Activated CD4-positive, alpha-beta T cell treated with anti-CD3 and anti-CD28 coated beads for 24 hours (primary cell): ENCODE measurements around the gene NUDT16L1.

ENCODE experiments used
- DNase-seq, 2 donors: peaks; one replicate each; pipeline ENCODE4 v3.0.0-alpha.2; 2020; ENCODE audit warnings: low read depth in 2 of 2

Gene NUDT16L1

DNA sequence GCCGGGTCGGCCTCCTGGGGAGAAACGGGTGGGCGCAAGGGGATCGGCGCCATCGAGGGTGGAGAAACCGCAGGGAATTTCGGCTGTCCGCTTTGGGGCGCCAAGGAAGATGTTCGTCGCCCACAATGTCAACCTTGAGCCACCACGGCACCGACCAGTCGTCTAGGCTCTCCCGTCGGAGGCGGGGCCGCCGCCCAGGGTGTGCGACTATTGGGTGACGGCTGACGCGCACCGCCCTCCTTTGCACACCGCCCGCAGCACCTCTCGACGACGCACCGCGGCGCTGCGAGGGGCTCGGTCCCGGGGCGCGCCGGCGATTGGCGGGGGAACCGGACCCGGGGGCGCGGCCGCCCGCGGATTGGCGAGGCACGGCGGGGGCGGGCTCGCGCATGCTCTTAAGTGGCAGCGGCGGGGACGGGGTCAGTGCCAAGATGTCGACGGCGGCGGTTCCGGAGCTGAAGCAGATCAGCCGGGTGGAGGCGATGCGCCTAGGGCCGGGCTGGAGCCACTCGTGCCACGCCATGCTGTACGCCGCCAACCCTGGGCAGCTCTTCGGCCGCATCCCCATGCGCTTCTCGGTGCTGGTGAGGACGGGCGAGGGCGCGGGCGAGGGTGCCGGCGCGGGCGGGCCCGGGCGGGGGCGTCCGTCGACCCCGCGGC, at the start of gene NUDT16L1:
NUDT16L1 (plus strand) TSS at position 267 of the 660 bp plus-strand sequence; CDS start at position 432, 165 bp downstream.
- peak; percentile 94 to 96 for DNase-seq

- DNase-seq: no peak
Observed at GRCh38 chr16:4646773-4647643, 46.4 kb upstream of the NUDT16L1 start.

GRCh38 chr16:4647644-4647980, 45.8 kb upstream of the NUDT16L1 start:
- no peak for DNase-seq

DNA sequence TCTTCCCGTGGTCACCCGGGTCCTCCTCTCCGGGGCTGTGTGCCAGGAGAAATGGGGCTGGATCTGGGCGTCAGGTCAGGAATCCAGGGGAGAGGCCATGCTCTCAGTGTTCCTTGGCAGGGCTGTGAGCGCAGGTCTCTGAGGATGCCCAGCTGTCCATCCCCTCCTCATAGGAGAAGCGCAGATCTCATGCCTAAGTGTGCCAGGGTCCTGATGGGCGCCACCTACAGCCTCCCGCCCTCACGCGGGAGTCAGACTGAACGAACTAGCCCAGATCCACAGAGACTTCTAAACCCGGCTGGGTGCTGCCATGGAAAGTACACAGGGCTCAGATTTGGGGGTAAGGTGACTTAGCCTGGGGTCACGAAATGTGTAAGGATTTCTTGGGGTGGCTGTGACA, 44.4 kb upstream of the NUDT16L1 start:
- DNase-seq: no peak

- no peak for DNase-seq
Observed at GRCh38 chr16:4649744-4650442, 43.5 kb upstream of the NUDT16L1 start.

DNA sequence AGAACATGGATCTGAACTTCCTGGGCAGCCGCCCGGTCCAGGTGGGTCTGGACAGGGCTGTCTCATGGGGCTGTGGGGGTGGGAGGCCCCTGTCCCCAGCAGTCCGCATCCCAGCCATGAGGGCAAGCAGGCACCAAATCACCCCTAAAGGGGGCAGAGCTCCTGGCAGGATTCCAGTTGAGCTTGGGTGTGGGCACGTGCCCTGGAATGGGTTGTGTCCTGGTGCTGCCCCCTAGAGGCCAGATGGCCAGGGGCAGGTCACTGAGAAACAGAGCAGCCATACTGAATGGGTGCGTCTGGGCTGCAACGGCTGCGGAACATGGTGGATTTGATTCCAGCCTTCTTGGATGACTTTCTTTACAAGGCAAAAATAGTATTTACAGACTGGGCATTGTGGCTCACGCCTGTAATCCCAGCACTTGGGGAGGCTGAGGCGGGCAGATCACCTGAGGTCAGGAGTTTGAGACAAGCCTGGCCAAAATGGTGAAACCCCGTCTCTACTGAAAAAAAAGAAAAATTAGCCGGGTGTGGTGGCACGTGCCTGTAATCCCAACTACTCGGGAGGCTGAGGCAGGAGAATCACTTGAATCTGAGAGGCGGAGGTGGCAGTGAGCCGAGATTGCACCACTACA, 42.8 kb upstream of the NUDT16L1 start:
- DNase-seq: peak; percentile 69 to 70

- DNase-seq: no peak
Observed at GRCh38 chr16:4651827-4652226, 41.5 kb upstream of the NUDT16L1 start.

DNA sequence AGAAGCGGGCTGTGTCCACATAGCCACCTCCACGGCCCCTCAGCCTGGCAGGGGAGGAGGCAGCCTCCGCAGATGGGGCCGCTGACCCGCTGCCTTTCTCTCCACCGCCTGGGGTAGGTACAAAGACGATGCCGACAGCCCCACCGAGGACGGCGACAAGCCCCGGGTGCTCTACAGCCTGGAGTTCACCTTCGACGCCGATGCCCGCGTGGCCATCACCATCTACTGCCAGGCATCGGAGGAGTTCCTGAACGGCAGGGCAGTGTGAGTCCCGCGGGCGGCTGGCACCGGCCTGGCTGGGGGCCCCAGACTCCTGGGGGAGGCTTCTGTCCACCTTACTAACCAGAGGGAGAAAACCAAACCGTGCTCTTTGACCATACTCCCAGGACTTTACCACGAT, 40.8 kb upstream of the NUDT16L1 start:
- DNase-seq: no peak

- no peak for DNase-seq
Observed at GRCh38 chr16:4654011-4654963, 39.1 kb upstream of the NUDT16L1 start.

- DNase-seq: no peak
Observed at GRCh38 chr16:4654964-4655590, 38.3 kb upstream of the NUDT16L1 start.

DNA sequence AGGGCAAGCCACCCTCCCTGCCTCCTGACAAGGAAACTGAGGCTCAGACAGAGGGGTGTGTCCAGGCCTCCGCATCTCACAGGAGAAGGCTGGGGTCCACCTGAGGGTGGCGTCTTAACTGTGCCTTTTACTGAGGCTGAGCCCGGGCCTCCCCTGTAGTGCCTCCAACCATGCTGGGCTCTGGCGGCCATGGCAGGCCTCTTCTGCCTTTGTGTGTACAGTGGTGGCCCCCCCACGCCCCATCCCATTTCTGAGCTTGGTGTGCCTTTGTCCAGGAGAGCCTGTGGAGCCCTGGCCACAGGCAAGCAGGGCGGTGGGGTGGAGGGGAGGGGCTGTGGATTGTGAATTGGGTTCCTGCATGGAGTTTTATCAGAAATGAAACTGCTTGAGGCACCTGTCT, 37.6 kb upstream of the NUDT16L1 start:
- DNase-seq: no peak

GRCh38 chr16:4656221-4656620, 37.1 kb upstream of the NUDT16L1 start:
- DNase-seq: no peak

DNA sequence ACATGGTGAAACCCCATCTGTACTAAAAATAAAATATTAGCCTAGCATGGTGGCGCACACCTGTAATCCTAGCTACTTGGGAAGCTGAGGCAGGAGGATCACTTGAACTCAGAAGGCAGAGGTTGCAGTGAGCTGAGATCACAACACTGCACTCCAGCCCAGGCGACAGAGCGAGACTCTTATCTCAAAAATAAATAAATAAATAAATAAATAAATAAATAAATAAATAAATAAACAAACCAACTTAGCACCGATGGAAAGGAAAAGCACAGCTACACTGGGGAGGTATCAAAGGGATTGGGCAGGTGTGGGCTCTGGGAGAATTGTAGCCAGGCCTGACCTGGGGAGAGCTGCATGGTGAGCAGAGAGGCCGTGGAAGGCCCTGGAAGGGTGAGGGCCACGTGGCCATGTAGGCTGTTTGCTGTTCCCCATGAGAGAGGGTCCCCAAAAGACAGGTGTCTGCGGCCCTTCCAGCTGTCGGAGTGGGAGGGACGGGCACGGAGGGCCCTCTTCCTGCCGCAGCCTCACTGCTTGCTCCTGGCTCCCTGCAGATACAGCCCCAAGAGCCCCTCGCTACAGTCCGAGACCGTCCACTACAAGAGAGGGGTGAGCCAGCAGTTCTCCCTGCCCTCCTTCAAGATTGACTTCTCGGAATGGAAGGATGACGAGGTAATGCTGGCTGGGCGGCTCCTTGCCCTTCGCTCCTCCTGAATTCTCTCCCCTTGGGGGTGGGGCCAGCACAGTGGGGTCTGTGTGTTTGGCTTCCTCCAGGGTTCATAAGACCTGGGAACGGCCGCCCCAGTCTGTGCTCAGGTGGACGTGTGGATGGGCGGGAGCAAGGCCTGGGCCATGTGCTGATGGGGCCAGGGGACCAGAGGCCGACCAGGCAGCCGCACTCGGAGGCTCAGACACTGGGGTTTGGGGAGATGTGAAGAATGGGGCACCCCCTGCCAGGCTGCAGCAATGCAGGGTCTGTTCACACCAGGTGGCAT, 36.4 kb upstream of the NUDT16L1 start:
- no peak for DNase-seq

DNA sequence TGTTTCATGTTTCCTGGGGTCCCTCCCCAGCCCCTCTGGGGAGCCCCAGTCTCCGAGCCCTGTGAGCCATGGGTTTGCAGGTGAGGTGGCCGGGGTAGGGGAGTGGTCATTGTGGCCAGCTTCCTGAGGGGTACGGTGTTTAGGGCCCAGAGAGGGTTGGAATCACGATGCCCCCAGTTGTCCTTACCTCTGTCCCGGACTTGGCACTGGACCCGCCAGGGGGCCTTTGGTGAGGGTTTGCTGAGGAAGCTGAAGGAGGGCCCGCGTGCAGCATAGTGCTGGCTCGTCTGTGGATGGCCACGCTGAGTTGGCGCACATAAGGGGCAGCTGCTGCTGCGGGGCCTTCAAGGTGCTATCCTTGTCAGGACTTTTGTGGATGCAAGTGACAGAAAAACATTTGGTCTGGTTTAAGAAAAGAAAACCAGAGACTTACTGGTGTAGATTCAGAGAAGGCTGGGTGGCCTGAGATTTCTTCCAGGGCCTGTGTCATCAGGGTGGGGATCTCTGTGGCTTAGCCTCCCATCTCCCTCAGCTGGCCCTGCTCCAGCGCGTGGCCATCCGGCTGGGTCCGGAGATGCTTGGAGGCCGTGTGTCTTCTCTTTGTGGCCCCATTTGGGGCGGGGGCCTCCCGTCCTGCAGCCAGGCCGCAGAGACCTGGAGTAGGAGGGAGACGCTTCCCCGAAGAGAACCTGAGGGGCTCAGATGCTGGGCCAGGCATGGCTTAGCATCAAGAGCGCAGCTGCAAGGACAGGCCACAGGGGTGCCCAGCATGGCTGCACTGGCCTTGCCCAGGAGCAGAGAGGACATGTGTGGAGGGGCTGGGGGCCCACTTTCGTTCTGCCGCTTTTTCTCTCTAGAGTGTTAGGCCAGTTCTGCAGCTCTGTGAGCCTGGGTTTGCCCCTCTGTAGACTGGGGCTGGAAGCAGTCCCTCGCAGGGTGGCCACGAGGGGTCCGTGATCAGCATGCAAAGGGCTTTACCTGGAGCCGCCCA, 33.7 kb upstream of the NUDT16L1 start:
- no peak for DNase-seq

GRCh38 chr16:4660454-4661007, 32.8 kb upstream of the NUDT16L1 start:
- DNase-seq: peak; percentile 64 to 72

GRCh38 chr16:4661661-4662060, 31.7 kb upstream of the NUDT16L1 start:
- no peak for DNase-seq

- DNase-seq: no peak
Observed at GRCh38 chr16:4663465-4663776, 29.9 kb upstream of the NUDT16L1 start.
